ENCODE data around the gene PLA2G4D. TPM values are rescaled to one million over a fixed set of nuclear protein-coding genes. Genes with fewer than 3 reads are reported as not detected.
"Not testable (repeated sequence)": the region's sequence is repeated elsewhere in the genome, so short reads cannot be mapped to it uniquely, and the experiment has no call there.

Gene PLA2G4D
- total RNA-seq, 1 experiment from 2014 or later: not detected

DNA sequence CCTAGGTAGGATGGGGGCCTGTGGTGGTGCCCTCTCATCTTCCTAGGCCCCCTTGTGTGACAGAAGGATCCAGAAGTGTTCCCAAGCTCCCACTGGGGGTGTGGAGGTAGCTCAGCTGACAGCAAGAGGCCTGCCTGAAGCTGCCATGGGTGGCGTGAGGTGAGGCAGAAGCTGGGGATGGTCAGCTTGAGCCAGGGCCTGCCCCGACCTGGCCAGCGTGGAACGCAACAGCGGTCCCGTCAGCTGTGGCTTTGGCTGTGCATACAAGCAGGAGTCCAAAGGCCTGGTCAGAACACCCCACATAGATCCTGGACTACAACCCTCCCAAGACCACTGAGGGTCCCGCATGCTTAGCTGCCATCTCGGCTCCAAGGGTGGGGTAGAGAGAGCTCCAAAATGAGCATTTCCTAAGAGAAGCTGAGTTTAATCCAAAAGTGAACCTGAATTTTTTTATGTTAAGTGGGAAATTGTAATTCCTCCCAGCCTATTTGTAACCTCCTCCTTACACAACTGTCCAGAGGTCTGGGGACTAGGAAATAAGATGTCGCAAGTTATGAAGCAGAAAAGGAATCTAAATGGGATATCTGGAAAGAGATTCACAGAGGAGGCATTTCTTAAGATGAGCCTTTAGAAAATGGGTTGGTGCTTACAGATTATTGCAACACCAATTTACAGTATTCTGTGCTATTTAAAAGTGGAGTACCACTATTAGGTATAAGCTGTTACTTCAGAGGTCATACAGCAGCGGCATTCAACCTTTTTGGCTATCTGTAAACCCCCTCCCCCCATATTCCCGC lies 9.9 kb upstream of the PLA2G4D start:
- in situ Hi-C loops (cut with HindIII; ENCODE audit: low pct_unique_long_range_greater_than_20kb, low sequenced_read_pairs): no loop called here
- DNase-seq (ENCODE audit: low read depth, low spot score): no peak

DNA sequence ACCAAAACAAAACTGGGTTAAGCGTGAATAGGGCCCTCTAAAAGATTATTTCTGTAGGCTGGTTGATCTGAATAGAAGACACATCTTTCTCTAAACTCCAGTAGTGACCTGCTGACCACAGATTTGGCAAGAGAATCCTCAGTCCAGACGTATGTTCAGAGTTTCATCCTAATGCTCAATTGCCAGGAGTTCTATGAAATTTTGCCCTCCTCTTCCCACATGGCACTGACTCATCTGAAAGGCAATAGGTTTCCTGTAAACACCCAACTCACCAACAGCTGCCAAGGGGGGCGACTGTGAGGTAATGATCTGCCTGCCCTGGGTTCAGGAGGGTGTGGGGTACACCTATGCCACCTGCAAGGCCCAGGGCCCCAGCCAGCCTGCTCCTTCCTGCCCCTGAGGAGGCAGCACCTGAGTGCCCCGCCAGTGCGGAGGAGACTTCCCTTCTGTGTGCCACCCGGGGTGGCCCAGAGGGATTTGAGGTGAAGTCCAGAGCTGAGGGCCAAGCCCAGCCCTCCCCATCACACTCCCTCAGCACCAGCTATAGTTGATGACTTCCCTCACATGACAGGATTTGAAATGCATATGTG lies 8.4 kb upstream of the PLA2G4D start:
- peak; percentile 26 for DNase-seq (ENCODE audit: low read depth, low spot score)
- in situ Hi-C loops (cut with HindIII; ENCODE audit: low pct_unique_long_range_greater_than_20kb, low sequenced_read_pairs): no loop called here

DNA sequence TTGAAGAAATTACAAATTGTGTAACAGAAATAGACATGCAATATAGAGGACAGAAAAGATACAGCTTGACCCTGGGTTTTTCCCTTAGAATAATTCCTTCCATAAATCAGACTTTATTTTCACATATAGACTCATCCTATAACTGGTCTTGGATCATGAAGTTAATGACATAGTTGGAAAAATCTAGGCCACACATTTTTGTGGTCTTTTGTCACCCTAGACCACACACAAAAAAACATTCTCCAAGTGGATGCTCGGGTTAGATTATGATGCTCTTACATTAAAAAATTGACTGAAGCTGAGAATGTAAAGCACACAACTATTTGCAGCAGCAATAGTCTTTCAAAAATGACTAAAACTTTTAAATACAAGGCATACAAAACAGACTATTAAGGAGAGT lies 7.5 kb upstream of the PLA2G4D start:
- in situ Hi-C loops (cut with HindIII; ENCODE audit: low pct_unique_long_range_greater_than_20kb, low sequenced_read_pairs): no loop called here
- DNase-seq (ENCODE audit: low read depth, low spot score): no peak

DNA sequence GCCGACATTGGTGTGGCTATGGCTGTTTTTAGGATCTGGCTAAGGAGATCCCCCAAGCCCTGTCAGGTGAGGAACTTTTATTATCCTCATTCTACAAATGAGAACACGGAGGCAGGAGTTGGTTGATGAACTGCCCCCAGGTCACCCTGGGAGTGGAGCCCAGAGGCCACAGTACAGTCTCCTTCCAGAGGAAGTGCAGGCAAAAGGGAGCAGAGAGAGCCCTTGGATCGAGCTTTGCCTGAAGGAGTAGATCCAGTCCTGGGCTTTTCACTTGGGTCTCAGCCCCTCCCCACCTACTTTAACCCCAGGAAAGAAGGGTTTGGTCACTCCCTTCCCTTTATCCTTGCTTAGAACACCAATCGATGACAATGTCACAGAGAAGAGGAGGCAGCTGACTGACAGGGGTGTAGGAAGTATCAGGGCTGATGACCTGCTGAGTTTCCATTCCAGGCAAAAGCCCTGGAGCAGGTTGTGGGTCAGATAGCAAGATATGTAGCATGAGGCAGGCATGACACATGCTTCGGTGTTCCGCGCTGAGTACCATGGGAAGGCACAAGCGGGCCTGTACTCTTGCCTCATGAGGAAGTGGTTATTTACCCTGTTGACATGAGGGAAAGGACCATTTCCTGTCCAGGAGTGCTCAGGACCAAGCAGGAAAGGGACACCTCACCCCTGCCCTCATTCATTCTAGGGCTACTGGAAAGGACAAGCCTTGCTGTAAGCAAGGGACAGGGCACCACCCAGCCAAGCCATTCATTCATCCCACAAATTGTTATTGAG lies 5.8 kb upstream of the PLA2G4D start:
- no peak for DNase-seq (ENCODE audit: low read depth, low spot score)
- in situ Hi-C loops (cut with HindIII; ENCODE audit: low pct_unique_long_range_greater_than_20kb, low sequenced_read_pairs): no loop called here

DNA sequence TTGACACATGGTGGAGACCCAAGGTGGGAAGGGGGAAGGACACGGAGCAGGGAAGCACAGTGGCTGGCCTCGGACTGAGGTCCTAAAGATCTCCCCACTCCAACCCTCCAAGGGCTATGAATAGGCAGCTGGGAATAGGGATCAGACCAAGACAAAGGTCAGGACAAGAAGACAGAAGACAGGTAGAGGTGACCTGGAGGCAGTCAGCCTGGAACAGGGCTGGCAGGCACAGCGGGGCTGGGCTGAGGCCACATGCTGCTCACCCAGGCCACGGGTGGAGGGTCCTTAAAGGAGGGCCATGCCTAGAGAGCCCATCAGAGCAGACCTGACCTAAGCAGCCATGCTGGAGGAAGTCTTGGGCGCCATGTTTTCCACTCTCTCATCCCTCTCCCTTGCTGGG lies 2.7 kb upstream of the PLA2G4D start:
- in situ Hi-C loops (cut with HindIII; ENCODE audit: low pct_unique_long_range_greater_than_20kb, low sequenced_read_pairs): no loop called here
- no peak for DNase-seq (ENCODE audit: low read depth, low spot score)

DNA sequence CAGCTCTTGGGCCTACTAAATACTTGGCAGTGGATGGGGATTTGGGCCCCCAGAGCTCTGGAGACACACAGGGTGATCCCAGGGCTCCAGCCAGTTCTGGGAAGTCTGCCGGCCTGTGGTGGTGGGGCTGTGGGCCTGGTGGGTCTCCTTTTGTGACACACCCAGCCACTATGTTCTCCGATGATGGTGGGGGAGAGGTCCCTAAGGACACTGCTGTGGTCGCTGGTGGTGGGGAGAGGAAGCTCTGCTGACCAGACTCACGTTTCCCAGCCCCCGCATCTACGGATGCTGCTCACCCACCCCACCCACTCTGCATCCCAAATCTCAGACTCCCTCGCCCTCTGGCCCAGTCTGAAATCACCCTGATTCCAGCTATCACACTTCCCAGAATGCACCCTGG lies 396 bp downstream of the PLA2G4D start:
- in situ Hi-C loops (cut with HindIII; ENCODE audit: low pct_unique_long_range_greater_than_20kb, low sequenced_read_pairs): no loop called here
- DNase-seq (ENCODE audit: low read depth, low spot score): no peak

DNA sequence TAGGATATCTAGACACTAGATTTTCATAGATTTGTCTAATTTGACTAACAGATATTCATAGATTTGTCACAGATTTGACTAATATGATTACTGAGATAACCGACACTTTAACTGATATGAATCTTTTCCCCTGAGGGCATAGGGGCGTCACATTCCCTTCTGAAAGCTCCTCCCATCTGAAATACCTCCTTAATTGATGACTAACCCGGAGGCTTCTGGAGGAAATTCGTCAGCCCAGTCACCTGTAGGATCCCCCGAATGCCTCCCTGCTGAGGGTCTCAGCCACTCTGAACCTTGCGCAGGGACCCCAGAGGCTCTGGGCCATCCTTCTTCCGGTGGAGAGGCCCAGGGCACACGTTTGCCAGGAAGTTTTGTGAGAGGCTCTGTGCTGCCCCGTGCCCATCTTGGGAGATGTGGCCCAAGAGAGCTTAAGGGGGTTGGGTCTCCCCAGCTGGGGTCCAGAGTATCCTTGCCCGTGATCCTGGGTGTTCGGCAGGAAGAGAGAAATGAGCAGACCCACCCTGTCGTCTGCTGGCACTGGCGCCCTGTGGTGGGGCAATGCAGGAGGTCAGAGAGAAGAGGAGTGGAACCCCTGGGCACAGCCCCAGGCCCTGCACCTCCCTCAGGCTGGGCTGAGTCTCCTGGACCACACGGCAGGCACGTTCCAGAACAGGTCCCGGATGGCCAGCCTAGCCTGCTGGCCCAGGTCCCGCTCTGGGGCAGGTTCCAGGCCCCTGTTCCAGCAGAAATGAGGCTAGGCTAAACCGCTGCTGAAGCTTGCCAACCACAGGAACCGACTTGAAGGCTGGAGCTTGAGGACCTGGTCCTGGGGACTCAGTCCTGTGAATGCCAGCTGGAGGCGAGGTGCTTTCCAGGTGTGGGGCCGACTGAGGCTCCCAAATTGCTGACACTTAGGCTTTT lies 1.7 kb downstream of the PLA2G4D start:
- no peak for DNase-seq (ENCODE audit: low read depth, low spot score)
- in situ Hi-C loops (cut with HindIII; ENCODE audit: low pct_unique_long_range_greater_than_20kb, low sequenced_read_pairs): no loop called here

DNA sequence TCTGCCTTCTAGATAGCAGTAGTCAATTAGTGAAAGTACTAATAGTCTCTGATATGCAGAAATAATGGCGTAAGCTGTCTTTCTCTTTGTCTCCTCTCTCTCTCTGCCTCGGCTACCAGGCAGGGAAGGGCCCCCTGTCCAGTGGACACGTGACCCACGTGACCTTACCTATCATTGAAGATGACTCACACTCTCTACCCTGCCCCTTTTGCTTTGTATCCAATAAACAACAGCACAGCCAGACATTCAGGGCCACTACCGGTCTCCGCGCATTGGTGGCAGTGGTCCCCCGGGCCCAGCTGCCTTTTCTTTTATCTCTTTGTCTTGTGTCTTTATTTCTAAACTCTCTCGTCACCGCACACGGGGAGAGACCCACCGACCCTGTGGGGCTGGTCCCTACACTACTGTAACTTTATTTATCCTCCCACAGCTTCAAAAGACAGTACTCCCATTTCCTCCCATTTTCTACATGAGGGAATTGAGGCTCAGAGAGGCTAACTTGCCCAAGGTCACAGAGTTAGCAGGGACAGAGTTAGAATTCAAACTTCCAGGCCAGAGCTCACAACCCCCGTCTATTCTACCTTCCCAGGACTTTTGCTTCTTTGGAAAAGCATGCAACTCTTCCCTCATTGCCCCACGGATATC lies 2.5 kb downstream of the PLA2G4D start:
- not testable (repeated sequence) for DNase-seq (ENCODE audit: low read depth, low spot score)

DNA sequence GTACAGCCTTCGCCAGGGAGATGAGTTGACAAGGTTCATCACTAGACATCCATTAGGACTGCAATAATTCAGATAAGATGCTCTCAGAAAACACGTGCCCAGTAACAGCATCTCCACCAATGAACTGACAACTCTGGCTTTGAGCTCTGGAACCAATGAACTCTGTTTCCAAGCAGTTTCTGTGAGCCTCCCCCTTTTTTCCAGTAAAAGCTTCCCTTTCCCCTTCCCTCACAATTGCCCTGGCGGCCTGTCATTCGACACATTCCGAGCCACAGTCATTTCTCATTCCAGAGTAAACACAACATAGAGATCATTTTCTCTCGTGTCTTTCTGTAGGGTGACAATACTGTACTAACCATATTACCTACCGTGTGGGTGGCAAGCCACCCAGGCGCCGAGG lies 3.6 kb downstream of the PLA2G4D start:
- DNase-seq (ENCODE audit: low read depth, low spot score): no peak
- in situ Hi-C loops (cut with HindIII; ENCODE audit: low pct_unique_long_range_greater_than_20kb, low sequenced_read_pairs): no loop called here

More for the DNA sequence above, 2.5 kb downstream of the PLA2G4D start:
- in situ Hi-C loops (cut with HindIII; ENCODE audit: low pct_unique_long_range_greater_than_20kb, low sequenced_read_pairs): not testable (repeated sequence)

DNA sequence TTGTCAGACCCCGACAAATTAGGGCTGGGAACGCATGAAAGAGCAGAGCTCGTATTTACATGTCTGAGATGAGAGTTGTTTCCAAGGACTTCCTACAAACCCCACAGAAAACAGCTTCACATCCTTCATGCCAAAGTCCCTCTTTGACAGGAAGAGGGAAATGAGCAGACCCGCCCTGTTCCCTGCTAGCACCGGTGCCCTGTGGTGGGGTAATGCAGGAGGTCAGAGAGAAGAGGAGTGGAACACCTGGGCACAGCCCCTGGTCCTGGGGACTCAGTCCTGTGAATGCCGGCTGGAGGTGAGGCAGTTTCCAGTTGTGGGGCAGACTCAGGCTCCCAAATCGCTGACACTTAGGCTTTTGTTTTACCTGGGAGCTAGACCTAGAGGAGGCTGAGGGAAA lies 4.0 kb downstream of the PLA2G4D start:
- DNase-seq (ENCODE audit: low read depth, low spot score): no peak
- in situ Hi-C loops (cut with HindIII; ENCODE audit: low pct_unique_long_range_greater_than_20kb, low sequenced_read_pairs): no loop called here

DNA sequence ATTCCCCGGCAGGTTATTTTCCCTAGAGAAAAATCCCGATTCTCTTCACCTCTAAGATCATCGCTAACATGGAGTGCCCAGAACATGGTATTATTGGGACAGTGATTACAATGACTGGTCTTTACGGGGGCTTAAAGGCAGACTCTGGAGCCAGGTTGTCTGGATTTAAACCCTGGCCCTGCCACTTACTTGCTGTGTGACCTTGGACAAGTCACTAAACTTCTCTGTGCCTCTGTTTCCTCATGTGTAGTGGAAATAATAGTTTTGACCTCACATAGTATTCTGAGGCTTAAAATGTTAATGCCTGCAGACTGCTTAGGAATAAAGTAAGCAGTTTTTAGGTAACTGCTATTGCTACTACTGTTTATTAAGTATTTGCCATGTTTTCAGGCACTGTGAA lies 4.4 kb downstream of the PLA2G4D start:
- DNase-seq (ENCODE audit: low read depth, low spot score): no peak
- in situ Hi-C loops (cut with HindIII; ENCODE audit: low pct_unique_long_range_greater_than_20kb, low sequenced_read_pairs): no loop called here

DNA sequence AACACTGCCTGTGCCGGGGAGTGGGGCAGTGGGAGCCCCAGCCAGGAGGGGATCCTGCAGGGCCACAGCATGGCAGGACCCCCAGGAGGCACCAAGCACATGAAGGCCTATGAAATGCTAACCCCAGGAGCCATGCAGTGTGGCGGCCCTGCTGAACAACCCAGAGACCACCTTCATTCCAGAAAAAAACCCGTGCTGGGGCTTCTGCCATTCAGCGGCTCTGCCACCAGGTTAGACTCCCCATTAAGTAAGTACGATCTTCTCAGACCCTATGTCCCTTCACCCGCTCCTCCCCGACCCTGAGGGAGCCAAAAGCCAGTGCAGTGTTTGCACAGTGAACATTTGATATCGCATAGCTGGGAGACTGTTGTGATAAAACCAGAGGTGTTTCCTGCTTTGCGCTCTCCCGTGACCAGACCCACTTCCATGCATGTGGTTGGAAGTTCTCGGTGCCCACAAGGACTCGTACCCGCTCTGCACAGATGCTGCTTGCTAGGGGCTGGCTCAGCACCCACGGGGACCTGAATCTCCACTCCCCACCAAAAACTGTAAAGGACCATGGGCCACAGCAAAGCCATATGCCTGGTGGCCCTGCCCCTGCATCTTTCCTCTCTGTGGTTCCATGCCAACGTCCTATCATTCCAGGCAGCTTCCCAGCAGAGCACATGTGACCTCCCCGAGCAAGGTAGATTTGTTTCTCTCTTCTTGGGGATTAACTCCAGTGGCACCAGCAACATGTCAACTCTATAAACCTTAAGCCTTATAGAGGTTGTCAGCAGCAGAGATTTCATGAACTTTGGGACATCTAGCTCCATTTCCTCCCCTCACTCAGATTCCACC lies 5.3 kb downstream of the PLA2G4D start:
- in situ Hi-C loops (cut with HindIII; ENCODE audit: low pct_unique_long_range_greater_than_20kb, low sequenced_read_pairs): no loop called here
- no peak for DNase-seq (ENCODE audit: low read depth, low spot score)

DNA sequence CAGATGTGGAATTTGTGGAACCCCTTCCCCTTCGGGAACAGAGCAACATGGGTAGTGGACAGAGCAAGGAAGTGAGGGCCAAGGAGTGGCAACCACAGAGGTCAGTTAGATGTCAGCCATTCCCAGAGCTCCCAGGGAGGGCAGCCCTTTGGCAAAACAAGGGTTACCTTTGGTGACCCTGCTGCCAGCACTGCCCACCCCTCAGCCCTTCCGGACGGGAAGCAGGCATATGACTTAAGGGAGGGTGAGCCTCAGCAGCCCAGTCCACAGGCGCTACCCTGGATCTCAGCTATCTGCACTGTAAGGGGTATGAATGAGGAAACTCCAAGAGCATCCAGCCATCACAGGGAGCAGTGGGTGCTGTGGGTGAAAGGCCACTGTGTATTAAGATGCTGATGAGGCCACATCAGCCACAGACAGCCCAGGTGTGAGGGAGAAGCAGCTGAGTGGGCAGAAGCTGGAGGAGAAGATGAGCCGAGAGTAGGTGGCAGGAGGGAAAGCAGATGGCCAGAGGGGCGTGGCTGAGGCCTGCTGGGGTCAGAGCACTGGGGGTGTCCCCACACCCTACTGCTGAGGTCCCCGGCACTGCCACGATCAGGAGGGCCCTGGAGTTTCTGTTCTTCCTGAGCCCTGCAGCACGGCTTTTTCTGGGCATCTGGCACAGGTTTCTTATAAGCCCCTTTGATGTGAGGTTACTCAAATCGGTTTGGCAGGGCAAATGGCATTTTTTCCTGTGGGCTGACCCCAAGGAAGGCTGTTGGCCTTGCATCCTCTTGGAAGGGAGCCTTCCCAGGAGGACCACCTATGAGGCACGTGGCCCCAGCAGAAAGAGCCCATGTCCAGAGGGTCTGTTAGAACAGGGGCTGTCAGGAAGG lies 6.2 kb downstream of the PLA2G4D start:
- in situ Hi-C loops (cut with HindIII; ENCODE audit: low pct_unique_long_range_greater_than_20kb, low sequenced_read_pairs): no loop called here
- DNase-seq (ENCODE audit: low read depth, low spot score): no peak

DNA sequence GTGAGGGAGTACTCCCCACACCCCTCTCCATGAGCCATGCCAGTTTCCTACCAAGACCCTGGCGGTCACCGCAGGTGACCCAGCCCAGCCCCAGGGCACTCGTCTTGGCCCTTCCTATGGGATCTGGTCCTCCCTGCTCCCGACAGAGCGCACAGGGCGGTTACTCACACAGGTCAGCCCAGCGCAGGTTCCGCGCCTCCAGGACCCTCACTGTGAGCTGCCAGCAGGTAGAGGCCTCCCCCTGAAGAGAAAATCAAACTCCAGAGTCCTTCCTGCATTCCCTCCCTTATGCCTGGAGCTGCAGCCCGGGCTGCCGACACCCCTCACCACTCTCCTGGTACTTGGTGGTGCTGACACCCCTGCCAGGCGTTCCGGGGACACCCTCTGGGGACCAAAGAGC lies 6.9 kb downstream of the PLA2G4D start:
- no peak for DNase-seq (ENCODE audit: low read depth, low spot score)
- in situ Hi-C loops (cut with HindIII; ENCODE audit: low pct_unique_long_range_greater_than_20kb, low sequenced_read_pairs): no loop called here

DNA sequence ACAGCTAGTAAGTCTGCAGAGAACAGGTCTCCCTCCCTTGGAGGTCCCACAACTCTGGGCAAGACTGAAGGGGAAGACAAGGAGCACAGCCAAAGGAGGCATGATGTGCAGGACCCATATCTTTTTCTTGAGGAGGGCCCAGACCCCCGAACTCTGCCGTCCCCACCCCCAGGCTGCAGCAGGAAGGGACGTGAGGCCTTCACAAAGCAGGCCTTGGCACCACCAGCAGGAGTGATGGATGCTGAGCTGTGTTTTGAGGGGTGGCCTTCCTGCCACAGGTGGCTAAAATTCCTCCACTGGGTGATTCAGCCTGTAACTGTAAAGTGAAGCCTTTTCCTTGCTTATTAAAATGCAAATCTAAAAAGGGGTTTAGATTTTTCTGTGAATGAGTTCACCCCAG lies 8.6 kb downstream of the PLA2G4D start:
- DNase-seq (ENCODE audit: low read depth, low spot score): no peak
- in situ Hi-C loops (cut with HindIII; ENCODE audit: low pct_unique_long_range_greater_than_20kb, low sequenced_read_pairs): no loop called here

DNA sequence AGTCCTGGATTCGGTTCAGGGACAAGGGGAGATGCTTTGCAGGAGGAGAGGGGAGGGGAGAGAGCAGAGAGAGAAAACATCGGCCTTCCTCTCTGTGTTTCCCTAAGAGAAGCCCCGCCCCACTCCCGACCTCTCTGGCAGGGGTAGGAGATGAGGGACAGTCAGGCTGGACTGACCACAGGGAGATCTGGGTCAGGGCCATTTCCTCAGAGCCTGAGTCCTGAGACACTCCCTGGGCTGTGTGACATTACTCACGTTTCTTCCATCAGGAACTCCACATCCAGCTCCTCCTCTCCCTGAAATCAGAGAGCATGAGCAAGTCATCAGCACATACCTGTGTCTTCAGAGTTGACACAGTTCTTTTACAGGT lies 9.1 kb downstream of the PLA2G4D start:
- in situ Hi-C loops (cut with HindIII; ENCODE audit: low pct_unique_long_range_greater_than_20kb, low sequenced_read_pairs): no loop called here
- DNase-seq (ENCODE audit: low read depth, low spot score): no peak
